ENCODE results near the gene DOK5.

The DOK5 gene

GRCh38 chr20:54657268-54657826, 182.0 kb downstream of the DOK5 start:
- peaks cover 18% of the 10 kb centered on the region for H3K4me1 Mint-ChIP-seq
- H3K9me3 Mint-ChIP-seq: no peaks in the 10 kb centered on the region
- H3K36me3 Mint-ChIP-seq (ENCODE audit: low read depth): no peaks in the 10 kb centered on the region
- H3K27me3 Mint-ChIP-seq (ENCODE audit: low read depth, poor library complexity): no peaks in the 10 kb centered on the region
- no peak overlapping the region for H3K4me3 Mint-ChIP-seq
- no peak for DNase-seq
- no peak overlapping the region for H3K27ac Mint-ChIP-seq
- TF ChIP-seq CTCF (IDR thresholded peaks at IDR 0.05): no peak

GRCh38 chr20:54658525-54658924, 183.1 kb downstream of the DOK5 start:
- DNase-seq: no peak
- H3K9me3 Mint-ChIP-seq: no peaks in the 10 kb centered on the region
- H3K4me3 Mint-ChIP-seq: no peak overlapping the region
- no peaks in the 10 kb centered on the region for H3K36me3 Mint-ChIP-seq (ENCODE audit: low read depth)
- H3K27me3 Mint-ChIP-seq (ENCODE audit: low read depth, poor library complexity): no peaks in the 10 kb centered on the region
- H3K4me1 Mint-ChIP-seq: peaks cover 30% of the 10 kb centered on the region
- H3K27ac Mint-ChIP-seq: no peak overlapping the region
- no peak for TF ChIP-seq CTCF (IDR thresholded peaks at IDR 0.05)

- Mint-ChIP-seq H3K27ac (no peak overlapping the region), H3K27me3 (ENCODE audit: low read depth, poor library complexity) (no peaks in the 10 kb centered on the region), H3K4me3 (no peak overlapping the region), H3K9me3 (peaks cover 2% of the 10 kb centered on the region), H3K36me3 (ENCODE audit: low read depth) (no peaks in the 10 kb centered on the region), H3K4me1 (peaks cover 24% of the 10 kb centered on the region)
- no peak for DNase-seq
- TF ChIP-seq CTCF (IDR thresholded peaks at IDR 0.05): no peak
Measured at GRCh38 chr20:54661265-54661664, 185.9 kb downstream of the DOK5 start.

- H3K36me3 Mint-ChIP-seq (ENCODE audit: low read depth): no peaks in the 10 kb centered on the region
Measured at GRCh38 chr20:54661880-54662465, 186.6 kb downstream of the DOK5 start.

GRCh38 chr20:54665812-54666211, 190.4 kb downstream of the DOK5 start:
- H3K9me3 Mint-ChIP-seq: peaks cover 7% of the 10 kb centered on the region
- peaks cover 30% of the 10 kb centered on the region for H3K4me1 Mint-ChIP-seq
- no peak overlapping the region for H3K27ac Mint-ChIP-seq
- H3K36me3 Mint-ChIP-seq (ENCODE audit: low read depth): no peaks in the 10 kb centered on the region
- peaks cover 3% of the 10 kb centered on the region for H3K27me3 Mint-ChIP-seq (ENCODE audit: low read depth, poor library complexity)
- DNase-seq: no peak
- no peak for TF ChIP-seq CTCF (IDR thresholded peaks at IDR 0.05)
- H3K4me3 Mint-ChIP-seq: no peak overlapping the region

More at GRCh38 chr20:54661880-54662465, 186.6 kb downstream of the DOK5 start:
- peaks cover 24% of the 10 kb centered on the region for H3K4me1 Mint-ChIP-seq
- no peak for DNase-seq
- H3K9me3 Mint-ChIP-seq: peaks cover 7% of the 10 kb centered on the region
- H3K27ac Mint-ChIP-seq: peak overlapping the region; percentile 42
- TF ChIP-seq CTCF (IDR thresholded peaks at IDR 0.05): no peak
- no peak overlapping the region for H3K4me3 Mint-ChIP-seq
- H3K27me3 Mint-ChIP-seq (ENCODE audit: low read depth, poor library complexity): no peaks in the 10 kb centered on the region
